Ovary (tissue), 3 donors: Measurements from ENCODE around the gene CD48.

Experiments
- POLR2A ChIP-seq: fragments of 450-650 bp; IDR thresholded peaks from one replicate; pipeline ENCODE4 v1.6.1; 2017; ENCODE audit warnings: antibody characterized with exemption, mild to moderate bottlenecking, moderate library complexity
- TF ChIP-seq, protein P1 (sequence below), 3 donors: fragments of 450-650 bp in 2 of 3; fragments of 200-600 bp in 1 of 3; IDR thresholded peaks; one replicate each; pipeline versions ENCODE4 v1.5.1 to v1.8.0; 2016 to 2022; ENCODE audit warnings: antibody characterized with exemption in 3 of 3, mild to moderate bottlenecking in 1 of 3
- donor health status: DM: no; HTN: no; CAD: no.

DNA sequence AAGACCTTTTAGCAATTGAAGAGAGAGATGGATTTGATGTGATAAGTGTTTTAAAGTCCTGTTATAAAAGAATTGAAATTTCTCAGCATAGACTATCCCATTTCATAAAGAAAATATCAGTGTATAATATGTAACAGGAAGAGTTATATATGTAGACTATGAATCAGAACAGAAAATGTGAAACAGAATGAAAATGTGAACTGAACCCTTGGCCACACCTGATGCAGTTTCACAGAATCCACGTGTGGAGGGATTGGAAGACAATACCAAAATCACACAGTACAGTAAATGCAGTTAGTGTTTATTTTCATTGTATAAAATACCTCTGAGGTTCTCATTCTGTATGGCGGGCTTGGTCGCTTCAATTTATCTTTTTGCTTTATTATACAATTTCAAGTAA lies 54.9 kb downstream of the CD48 start:
- TF ChIP-seq, protein P1, sequence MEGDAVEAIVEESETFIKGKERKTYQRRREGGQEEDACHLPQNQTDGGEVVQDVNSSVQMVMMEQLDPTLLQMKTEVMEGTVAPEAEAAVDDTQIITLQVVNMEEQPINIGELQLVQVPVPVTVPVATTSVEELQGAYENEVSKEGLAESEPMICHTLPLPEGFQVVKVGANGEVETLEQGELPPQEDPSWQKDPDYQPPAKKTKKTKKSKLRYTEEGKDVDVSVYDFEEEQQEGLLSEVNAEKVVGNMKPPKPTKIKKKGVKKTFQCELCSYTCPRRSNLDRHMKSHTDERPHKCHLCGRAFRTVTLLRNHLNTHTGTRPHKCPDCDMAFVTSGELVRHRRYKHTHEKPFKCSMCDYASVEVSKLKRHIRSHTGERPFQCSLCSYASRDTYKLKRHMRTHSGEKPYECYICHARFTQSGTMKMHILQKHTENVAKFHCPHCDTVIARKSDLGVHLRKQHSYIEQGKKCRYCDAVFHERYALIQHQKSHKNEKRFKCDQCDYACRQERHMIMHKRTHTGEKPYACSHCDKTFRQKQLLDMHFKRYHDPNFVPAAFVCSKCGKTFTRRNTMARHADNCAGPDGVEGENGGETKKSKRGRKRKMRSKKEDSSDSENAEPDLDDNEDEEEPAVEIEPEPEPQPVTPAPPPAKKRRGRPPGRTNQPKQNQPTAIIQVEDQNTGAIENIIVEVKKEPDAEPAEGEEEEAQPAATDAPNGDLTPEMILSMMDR (IDR thresholded peaks at IDR 0.05), result no peak
- no peak for TF ChIP-seq POLR2A
